GM12874 (cell line): Measurements from ENCODE around the gene CAPN2.

ENCODE experiments used
- TF ChIP-seq, protein P1 (sequence below): IDR thresholded peaks from 2 replicates; pipeline ENCODE4 v1.5.1; 2011; ENCODE audit warnings: low read depth, mild to moderate bottlenecking, control low read depth, low read length, moderate library complexity; ENCODE audit not compliant: insufficient read depth

Gene CAPN2

DNA sequence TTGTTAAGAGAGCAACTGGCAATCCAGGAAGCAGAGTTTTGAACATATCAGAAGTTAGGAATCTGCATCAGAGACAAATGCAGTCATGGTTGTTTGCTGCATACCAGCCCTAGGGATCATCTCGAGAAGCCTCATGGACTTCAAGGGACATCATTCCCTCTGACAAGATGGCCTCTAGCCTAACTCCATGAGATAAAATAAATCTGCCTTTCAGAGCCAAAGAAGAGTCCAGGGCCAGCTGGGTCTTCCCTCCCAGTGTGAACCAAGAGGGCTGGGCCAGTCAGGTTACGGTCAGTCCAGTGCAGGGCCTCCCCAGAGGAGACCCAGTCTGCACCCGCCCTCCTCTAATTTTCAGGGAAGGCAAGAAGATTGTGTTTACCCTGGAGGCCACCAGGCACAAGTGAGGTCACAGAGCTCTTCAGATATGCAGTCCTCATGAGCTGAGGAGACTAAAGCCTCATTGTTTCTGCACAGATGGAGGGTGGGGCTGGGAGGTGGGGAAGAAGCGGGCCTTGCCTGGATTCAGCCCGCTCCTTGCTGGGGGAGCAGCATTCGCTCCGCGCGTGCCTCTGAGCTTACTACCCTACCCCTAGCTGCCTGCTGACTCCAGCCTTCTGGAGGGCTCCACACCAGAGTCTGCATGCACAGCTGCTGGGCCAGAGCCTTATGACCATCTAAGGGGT lies 52.8 kb downstream of the CAPN2 start:
- TF ChIP-seq, protein P1, sequence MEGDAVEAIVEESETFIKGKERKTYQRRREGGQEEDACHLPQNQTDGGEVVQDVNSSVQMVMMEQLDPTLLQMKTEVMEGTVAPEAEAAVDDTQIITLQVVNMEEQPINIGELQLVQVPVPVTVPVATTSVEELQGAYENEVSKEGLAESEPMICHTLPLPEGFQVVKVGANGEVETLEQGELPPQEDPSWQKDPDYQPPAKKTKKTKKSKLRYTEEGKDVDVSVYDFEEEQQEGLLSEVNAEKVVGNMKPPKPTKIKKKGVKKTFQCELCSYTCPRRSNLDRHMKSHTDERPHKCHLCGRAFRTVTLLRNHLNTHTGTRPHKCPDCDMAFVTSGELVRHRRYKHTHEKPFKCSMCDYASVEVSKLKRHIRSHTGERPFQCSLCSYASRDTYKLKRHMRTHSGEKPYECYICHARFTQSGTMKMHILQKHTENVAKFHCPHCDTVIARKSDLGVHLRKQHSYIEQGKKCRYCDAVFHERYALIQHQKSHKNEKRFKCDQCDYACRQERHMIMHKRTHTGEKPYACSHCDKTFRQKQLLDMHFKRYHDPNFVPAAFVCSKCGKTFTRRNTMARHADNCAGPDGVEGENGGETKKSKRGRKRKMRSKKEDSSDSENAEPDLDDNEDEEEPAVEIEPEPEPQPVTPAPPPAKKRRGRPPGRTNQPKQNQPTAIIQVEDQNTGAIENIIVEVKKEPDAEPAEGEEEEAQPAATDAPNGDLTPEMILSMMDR, result no peak

DNA sequence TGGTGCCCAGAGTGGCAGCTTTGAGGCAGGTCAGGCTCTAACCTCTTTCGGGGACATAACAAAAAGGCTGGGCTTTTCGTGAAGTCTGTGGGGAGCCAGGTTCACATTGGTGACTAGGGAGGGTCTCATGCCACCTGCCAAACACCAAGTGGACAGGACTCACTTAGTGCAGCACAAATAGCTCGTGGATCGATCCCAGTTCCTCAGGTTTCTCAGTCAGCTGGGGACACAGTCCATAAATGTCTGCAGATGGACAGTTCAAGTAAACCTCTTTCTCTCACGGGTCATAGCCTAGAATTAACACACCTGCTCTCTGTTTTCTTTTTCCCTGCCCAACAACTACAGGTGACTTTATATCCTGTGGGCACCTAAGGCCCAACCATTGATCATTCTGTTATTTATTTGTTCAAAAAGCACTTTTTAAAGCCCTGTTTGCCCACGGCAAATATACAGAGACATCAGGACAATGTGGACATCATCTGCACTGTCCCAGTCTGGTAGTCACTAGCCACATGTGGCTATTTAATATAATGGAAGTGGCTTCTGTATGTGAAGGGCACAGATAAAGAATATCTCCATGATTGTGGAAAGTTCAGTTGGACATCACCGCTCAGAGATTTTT lies 53.5 kb downstream of the CAPN2 start:
- TF ChIP-seq, protein P1, result no peak

DNA sequence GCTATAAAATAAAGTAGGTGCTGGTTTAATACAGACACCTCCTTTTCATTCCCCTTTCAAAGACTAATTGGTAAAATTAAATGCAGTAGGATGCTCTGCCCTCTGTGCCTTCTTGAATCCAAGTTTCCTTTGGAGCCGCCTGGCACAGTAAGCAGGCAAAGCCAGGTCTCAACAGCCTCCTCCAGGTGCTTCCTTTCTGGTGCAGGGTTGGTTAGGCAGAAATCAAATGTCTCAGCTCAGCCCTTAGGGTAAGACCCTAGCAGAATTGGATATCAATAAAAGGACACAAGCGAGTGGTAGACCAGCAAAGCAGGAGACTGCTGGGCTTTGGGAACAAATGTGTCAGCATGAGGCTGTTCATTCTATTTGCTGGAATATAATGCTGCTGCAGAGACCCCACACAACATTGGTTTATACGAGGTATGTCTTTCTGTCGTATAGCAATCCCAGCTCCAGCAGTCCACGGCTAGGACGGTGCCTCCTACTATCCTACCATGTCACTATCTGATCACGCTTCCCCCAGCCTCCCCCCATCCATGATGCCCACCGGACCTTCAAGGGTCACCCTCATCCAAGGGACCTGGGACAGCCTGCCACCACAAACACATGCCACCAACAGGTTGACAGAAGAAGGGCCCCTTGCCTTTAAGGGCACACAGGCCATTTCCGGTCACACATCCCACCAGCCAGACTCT lies 58.4 kb downstream of the CAPN2 start:
- TF ChIP-seq, protein P1, result no peak

DNA sequence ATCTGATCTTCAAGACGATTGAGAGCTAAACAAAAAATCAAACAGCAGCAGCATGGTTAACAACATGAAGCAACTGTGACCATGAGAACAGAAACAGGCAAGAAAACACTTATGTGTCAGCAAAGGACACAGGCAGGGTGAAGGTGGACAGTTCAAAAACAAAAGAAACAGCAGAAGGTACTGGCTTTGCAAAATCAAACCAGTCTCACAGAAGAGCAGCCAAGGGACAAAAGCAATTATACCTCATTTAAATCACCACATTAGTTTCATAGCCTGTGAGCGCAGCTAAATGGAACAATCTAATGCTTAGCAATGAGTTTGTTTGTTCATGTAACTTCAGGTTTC lies 59.1 kb downstream of the CAPN2 start:
- TF ChIP-seq, protein P1, result no peak

DNA sequence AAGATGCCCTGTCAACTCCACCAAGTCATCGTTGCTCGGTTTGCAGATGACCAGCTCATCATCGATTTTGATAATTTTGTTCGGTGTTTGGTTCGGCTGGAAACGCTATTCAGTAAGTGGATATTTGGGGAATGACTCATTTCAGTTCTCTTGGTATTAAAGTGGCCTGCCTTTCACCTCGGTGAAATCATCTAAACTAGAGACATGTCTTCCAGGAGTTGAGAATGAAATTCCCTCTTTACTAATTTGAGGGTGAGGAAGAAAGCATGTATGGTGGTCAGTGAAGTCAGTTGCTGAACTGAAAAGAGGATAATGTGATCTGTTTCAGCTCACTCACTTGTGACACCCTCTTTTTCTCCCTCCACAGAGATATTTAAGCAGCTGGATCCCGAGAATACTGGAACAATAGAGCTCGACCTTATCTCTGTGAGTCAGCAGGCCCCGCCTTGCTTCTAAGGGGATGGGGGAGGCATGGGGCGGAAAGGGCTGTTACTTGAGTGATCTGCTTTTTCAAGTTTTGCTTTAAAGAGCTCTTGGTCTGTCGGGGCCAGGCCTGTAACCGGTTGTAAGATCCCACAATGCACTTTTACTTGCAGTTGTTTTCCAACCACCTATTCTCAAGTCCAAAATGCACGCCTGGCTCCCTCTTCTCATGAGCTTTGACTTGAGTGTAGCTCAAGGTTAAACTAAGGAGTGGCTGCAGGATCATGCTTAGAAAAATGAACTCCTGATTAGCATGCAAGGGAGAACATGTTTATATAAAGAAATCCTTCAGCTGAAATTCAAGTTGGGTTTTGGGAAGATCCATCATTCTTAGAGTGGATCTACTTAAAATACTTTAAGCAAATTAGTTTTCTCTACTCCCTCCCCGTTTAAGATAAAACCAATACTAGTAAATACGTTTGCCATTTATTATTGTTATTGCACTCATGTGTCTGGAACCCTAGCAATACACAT lies 59.8 kb downstream of the CAPN2 start:
- TF ChIP-seq, protein P1, result no peak

DNA sequence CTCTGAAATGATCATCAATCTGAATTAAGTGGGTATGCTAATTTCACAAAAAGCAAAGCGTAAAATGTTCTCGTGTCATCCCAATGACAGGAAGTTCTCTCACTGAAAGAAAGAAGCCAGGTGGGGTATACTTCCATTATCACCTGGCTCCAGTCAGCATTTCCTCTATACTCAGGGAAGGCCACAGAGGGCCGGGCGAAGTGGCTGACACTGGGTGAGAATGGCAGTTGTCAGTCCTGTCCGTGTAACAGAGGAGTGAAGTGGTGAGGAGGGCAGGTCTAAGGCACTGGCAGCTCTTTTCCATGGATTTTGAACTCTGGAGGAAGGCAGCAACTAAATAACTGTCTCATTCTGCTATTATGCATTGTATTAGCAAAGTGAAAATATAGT lies 60.4 kb downstream of the CAPN2 start:
- TF ChIP-seq, protein P1, result no peak

DNA sequence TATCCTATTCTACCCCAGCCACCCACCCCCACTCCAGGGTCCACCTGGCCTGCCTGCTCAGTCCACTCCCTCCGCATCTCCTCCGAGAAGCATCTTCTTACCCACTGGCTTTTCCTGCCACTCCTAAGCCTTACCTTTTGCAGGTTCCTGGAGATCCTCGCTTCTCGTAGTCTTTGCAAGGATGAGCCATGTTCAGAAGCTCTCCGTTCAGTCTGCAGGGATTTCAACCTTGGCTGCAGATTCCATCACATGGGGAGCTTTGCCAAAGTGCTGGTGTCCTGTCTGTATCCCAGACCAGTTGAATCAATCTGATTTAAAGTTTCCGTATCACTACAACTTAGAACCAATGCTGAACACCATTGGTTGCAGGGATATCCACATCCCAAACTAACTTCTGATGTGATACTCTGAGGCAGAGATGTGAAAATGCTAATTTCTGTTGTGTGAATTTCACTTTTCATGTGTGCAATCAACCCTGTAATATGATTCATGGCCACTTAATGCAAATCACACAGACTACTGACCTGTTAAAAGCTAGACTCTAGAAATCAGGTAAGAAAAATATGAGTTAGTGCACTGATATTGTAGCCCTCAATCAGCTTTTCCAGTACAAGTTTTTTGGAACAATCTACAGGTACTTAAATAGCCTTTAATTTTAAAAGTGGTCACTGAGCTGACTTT lies 61.9 kb downstream of the CAPN2 start:
- TF ChIP-seq, protein P1, result no peak
